VCaP (cell line): ENCODE results near the gene AP1B1.
A peak's percentile ranks its signal among the peaks of the same experiment; 100 is the strongest.

Experiments
- H3K27ac ChIP-seq: fragments of 450-650 bp; 2 replicates; pipeline ENCODE4 v1.5.1; 2017
- CTCF ChIP-seq: fragments of 450-650 bp; conservative IDR thresholded peaks from 2 replicates; pipeline ENCODE4 v1.5.1; 2017; ENCODE audit warnings: mild to moderate bottlenecking, moderate library complexity

Gene AP1B1

DNA sequence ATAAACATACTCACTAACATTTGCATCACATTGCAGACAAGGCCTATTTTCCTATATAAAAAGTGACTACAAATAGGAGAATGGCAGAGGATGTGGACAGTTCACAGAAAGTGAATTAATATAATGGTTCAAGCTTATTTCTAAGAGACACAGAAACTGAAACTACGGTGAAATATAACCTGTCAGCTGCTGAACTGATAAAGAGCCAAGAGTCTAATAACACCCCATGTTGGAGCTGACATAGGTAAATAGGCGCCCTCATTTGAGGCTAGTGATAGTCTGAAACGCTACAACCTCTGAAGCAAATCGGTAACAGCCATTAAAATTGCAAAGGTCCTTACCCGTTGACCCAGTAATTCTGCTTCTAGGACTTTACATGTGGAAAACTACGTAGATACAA lies 14.0 kb downstream of the AP1B1 start:
- TF ChIP-seq CTCF = no peak
- peak overlapping the region; percentile 40; the same call in 1 of the 2 replicates for H3K27ac ChIP-seq

- TF ChIP-seq CTCF = no peak
These were observed 17.8 kb downstream of the AP1B1 start for GRCh38 chr22:29370537-29370936.

DNA sequence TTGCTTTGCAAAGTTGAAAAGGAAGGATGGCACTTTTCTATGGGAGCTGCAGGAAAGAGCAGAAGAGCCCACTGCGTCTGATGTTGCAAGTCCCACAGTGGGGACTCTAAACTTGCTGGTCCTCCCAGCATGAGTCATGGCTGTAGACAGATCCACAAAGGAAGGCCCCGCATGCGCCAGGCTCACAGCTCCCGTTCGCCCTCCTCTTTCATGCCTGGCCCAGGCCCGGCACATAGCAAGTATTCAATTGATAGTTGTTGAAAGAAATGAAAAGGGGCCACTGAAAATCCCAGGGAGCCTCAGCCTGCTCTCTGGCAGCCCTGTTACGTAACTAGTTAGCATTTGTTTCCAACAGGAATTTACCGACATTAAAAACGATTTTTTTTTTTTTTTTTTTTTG lies 18.9 kb downstream of the AP1B1 start:
- no peak for TF ChIP-seq CTCF
- H3K27ac ChIP-seq = no peak overlapping the region

More at GRCh38 chr22:29370537-29370936, 17.8 kb downstream of the AP1B1 start:
- no peak overlapping the region for H3K27ac ChIP-seq

DNA sequence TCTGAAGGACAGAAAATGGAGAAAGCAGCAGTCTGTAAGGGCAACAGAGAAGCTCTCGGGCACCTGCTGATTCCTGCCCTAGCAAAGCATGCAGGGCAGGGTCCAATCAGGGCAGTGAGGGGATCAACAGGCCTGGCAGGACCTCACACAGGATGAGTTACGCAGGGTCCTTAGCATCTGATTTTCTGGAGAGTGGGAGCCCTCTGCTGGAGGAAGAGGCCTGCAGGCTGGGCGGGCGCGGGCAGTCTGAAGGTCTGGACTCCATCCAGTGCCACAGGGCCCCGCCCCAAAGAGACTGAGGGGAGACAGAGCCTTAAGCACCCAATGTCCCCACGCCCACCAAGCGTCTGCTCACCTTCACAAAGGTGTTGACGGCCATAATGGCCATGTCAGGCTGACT lies 28.9 kb downstream of the AP1B1 start:
- peak overlapping the region; percentile 87 for H3K27ac ChIP-seq
- peak; percentile 89 for TF ChIP-seq CTCF

DNA sequence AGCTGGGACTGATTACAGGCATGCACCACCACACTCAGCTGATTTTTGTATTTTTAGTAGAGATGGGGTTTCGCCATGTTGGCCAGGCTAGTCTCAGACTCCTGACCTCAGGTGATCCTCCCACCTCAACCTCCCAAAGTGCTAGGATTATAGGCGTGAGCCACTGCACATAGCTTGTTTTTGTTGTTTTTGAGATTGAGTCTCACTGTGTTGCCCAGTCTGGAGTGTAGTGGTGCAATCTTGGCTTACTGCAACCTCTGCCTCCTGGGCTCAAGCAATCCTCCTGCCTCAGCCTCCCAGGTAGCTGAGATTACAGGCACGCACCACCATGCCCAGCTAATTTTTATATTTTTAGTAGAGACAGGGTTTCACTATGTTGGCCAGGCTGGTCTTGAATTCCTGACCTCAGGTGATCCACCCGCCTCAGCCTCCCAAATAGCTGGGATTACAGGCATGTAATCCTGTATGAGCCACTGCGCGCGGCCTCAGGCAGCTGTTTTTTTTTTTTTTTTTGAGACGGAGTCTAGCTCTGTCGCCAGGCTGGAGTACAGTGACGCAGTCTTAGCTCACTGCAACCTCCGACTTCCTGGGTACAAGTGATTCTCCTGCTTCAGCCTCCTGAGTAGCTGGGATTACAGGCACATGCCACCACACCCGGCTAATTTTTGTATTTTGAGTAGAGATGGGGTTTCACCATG lies 31.0 kb downstream of the AP1B1 start:
- peak overlapping the region; percentile 87; the same call in 1 of the 2 replicates for H3K27ac ChIP-seq

- TF ChIP-seq CTCF = no peak
- H3K27ac ChIP-seq = no peak overlapping the region
These were observed 34.5 kb downstream of the AP1B1 start for GRCh38 chr22:29353860-29354259.

DNA sequence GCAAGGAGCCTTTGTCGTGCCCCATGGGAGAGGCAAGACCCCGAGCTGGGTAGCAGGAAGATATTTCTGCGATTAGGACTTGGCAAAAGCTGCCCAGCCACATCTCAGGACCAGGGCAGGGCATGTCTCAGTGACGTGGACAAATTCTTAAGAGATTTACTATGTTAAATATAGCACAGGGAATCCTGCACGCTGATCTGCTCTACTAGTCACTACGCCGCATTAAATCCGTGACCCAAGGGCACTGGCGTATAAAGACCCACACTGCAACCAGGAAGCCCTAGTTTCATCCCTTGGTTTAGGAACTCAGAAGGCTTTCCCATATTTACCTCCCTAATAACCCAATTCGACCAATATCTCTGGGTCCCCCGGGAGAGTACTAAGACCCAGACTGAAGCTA lies 35.1 kb downstream of the AP1B1 start:
- H3K27ac ChIP-seq = no peak overlapping the region
- no peak for TF ChIP-seq CTCF

DNA sequence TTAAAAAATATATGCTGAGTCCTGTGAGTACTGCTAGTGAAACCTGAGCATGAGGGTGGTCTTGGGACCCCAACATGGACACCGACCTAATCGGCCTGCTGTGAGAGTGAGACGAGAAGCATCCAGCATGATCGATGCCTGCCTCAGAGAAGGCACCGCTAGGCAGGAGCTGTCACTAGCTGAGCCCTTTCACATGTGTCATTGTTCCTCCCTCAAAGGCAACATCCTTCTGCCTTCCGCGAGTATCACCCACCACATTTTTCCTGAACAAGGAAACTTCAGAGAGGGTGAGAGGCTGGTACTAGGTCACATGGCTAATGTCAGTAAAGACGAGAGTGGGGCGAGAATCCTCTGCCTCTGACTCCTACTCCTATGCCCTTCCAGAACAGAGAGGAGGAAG lies 35.6 kb downstream of the AP1B1 start:
- no peak overlapping the region for H3K27ac ChIP-seq
- TF ChIP-seq CTCF = no peak
